CD4-positive, alpha-beta T cell treated with Interleukin-15 for 4 hours (primary cell): ENCODE results near the gene ANO9.

Experiments used
- DNase-seq: peaks from one replicate; pipeline ENCODE4 v3.0.0-alpha.2; 2020; ENCODE audit warnings: low spot score

The ANO9 gene

GRCh38 chr11:441418-442274, at the start of gene ANO9:
ANO9 (minus strand) TSS chr11:442011; CDS start chr11:441926, 85 bp downstream.
- peak; percentile 52 for DNase-seq

- no peak for DNase-seq
Observed at GRCh38 chr11:491358-491757, 49.5 kb upstream of the ANO9 start.

- no peak for DNase-seq
Observed at GRCh38 chr11:490930-491260, 49.1 kb upstream of the ANO9 start.

GRCh38 chr11:490186-490929, 48.5 kb upstream of the ANO9 start:
- no peak for DNase-seq

GRCh38 chr11:489610-490185, 47.9 kb upstream of the ANO9 start:
- no peak for DNase-seq

- DNase-seq = no peak
Observed at GRCh38 chr11:488992-489391, 47.2 kb upstream of the ANO9 start.

GRCh38 chr11:488579-488978, 46.8 kb upstream of the ANO9 start:
- no peak for DNase-seq

GRCh38 chr11:488062-488461, 46.3 kb upstream of the ANO9 start:
- DNase-seq = no peak

GRCh38 chr11:487571-488021, 45.8 kb upstream of the ANO9 start:
- no peak for DNase-seq

GRCh38 chr11:486189-486588, 44.4 kb upstream of the ANO9 start:
- no peak for DNase-seq

- DNase-seq = no peak
Observed at GRCh38 chr11:484616-485015, 42.8 kb upstream of the ANO9 start.

- no peak for DNase-seq
Observed at GRCh38 chr11:479311-479710, 37.5 kb upstream of the ANO9 start.

GRCh38 chr11:477052-477715, 35.4 kb upstream of the ANO9 start:
- no peak for DNase-seq

- no peak for DNase-seq
Observed at GRCh38 chr11:476416-476815, 34.6 kb upstream of the ANO9 start.

- no peak for DNase-seq
Observed at GRCh38 chr11:475941-476340, 34.1 kb upstream of the ANO9 start.

- no peak for DNase-seq
Observed at GRCh38 chr11:474914-475506, 33.2 kb upstream of the ANO9 start.

GRCh38 chr11:473962-474785, 32.4 kb upstream of the ANO9 start:
- no peak for DNase-seq

GRCh38 chr11:473415-473814, 31.6 kb upstream of the ANO9 start:
- no peak for DNase-seq

- DNase-seq = no peak
Observed at GRCh38 chr11:472816-473215, 31.0 kb upstream of the ANO9 start.

- DNase-seq = no peak
Observed at GRCh38 chr11:472272-472671, 30.5 kb upstream of the ANO9 start.

- no peak for DNase-seq
Observed at GRCh38 chr11:471468-472145, 29.8 kb upstream of the ANO9 start.
